Hematopoietic multipotent progenitor cell treated with erythropoietin and hydrocortisone succinate and interleukin-3 and kit ligand, for 6 days (in vitro differentiated cells): ENCODE results near the gene PHTF1.

Experiments used
- DNase-seq: peaks from one replicate; pipeline ENCODE4 v3.0.0-alpha.2; 2015

The PHTF1 gene

DNA sequence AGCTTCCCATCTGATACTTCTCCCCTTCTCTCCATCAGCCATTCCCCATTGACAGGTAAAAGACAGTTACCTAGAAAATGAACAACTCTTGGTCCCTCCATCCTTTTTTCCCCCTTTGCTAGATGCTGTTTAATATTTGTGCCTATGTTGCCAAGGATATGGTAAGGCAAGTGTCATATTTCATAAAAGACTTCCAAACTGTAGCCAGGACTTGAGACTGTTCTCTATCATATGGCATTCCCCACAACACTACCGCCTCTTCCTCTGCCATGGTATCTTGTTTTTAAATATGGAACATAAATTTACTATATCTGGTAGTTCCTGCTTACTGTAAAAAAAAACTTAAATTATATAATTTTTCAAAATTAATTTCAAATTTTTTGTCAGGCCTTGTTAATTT lies 97.2 kb downstream of the PHTF1 start:
- DNase-seq: no peak

- DNase-seq: no peak
These were observed 99.2 kb downstream of the PHTF1 start for GRCh38 chr1:113660088-113660487.

DNA sequence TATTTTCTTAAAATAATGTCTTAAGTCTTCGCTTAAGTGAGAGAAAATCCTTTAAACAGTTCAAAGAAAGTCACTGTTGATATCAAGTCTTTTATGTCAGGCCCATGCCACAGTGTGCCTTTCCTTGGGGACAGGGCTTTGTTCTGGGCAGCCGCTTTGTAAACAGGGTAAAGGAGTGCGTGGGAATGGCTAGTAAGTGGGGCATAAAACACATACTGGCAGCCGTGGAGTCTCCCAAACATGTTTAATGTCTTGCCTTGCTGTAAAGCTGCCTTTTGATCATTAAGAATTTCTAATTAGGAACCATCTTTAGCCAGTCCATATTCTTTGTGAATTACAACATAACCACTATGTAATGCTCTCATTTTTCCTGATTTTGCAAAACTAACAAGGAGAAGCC lies 99.7 kb downstream of the PHTF1 start:
- no peak for DNase-seq

- no peak for DNase-seq
These were observed 100.3 kb downstream of the PHTF1 start for GRCh38 chr1:113659035-113659434.

DNA sequence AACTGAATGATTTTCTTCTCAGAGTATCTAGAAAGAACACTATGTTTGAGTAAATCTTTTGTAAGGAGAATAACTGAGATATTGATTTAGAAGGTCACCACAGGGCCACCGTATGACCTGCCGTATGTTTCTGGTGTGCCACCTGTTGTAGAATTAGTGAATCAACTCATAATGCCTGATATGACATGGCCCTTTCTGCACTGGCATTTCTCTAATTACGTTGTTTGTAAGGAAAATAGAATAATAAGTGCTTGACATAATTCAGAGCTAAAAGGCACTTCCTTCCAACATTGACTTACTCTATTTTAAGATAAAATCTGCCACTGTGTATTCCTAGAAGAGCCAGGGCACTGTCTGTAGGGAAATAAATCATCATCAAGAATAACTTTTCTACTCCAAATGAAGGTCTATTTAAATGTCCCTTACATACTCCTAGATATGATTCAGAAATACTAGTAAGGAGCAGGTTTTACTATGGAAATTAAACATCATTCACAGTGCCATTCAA lies 101.7 kb downstream of the PHTF1 start:
- no peak for DNase-seq

- DNase-seq: no peak
These were observed 102.2 kb downstream of the PHTF1 start for GRCh38 chr1:113657126-113657525.

DNA sequence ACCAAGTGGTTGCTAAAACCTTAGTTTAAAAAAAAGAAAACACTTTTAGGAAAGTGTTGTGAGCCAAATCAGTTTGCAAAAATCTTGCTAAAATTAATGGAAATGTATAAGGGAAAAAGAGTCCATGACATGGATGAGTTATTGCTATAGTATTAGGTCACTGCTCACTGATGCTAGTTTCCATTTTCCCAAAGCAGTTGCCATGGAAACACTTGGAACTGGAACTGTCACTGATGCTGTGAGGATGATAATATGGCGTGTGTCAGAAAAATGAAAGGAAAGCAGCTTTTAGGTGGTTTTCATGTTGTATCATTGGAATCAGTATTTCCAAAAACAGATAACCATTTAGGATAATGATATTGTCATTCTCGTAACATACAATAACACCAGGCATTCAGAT lies 104.4 kb downstream of the PHTF1 start:
- DNase-seq: no peak

- no peak for DNase-seq
These were observed 105.5 kb downstream of the PHTF1 start for GRCh38 chr1:113653741-113654140.

DNA sequence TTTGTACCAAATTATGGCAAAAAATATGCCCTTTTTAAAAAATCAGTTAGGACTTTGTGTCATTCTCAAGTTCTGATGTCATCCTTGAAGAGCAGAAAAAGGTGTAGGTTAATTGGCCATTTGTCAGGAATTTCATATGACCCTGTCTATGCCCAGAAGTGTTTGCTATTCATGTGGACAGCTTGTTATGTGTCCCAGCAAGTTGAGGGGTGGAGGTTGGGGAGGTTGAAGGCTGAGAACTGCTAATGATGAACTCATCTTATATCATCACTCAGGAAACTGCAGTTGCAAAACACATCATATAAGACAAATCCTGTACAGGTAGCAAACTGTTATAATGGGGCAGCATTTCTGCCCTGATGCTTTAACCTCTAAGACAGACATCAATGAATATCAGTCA lies 106.5 kb downstream of the PHTF1 start:
- DNase-seq: no peak

GRCh38 chr1:113648478-113648877 lies 110.8 kb downstream of the PHTF1 start:
- DNase-seq: no peak

DNA sequence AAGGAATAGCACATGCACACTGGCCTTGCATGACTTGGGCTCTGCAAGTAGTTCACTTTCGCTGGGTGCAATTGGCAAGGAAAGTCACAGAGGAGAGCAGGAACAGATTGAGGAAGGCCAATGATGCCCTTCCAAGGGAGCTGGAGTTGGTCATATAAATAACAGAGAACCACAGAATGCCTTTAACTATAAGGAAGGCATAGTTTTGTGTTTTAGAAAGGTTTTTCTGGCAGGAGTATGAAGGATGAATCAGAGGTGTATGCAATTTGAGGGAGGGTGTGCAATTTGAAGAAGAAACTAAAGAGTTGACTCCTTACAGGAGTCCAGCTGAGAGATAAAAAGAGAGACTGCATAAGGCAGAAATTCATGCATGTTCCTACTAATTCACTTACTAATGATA lies 112.1 kb downstream of the PHTF1 start:
- DNase-seq: no peak
